HG02610 (cell line): ENCODE measurements around the gene PSMC5.
"Not testable (repeated sequence)": the region's sequence is repeated elsewhere in the genome, so short reads cannot be mapped to it uniquely, and the experiment has no call there.

Source experiments
- ATAC-seq: cut with Tn5 transposase; IDR thresholded peaks from one replicate; pipeline ENCODE4 v1.9.1; 2021; ENCODE audit warnings: mild to moderate bottlenecking, moderate library complexity; ENCODE audit not compliant: unreplicated experiment

The PSMC5 gene

GRCh38 chr17:63827002-63827800 lies at the start of gene PSMC5, which contains the start of gene FTSJ3:
TSS of gene PSMC5 (plus strand) at chr17:63827431. CDS start at chr17:63827491, 60 bp downstream.
TSS of gene FTSJ3 (minus strand) at chr17:63827663. CDS start at chr17:63826902, 761 bp downstream.
- peak; percentile 83 for ATAC-seq

GRCh38 chr17:63780507-63780906 lies 46.7 kb upstream of the PSMC5 start:
- no peak for ATAC-seq

- ATAC-seq, result no peak
Measured at GRCh38 chr17:63780928-63781327, 46.3 kb upstream of the PSMC5 start.

- no peak for ATAC-seq
Measured at GRCh38 chr17:63783522-63783921, 43.7 kb upstream of the PSMC5 start.

- ATAC-seq, result no peak
Measured at GRCh38 chr17:63785556-63785955, 41.7 kb upstream of the PSMC5 start.

GRCh38 chr17:63786117-63786516 lies 41.1 kb upstream of the PSMC5 start:
- ATAC-seq, result no peak

- no peak for ATAC-seq
Measured at GRCh38 chr17:63786971-63787711, 40.1 kb upstream of the PSMC5 start.

- no peak for ATAC-seq
Measured at GRCh38 chr17:63790057-63790456, 37.2 kb upstream of the PSMC5 start.

- no peak for ATAC-seq
Measured at GRCh38 chr17:63792055-63792729, 35.0 kb upstream of the PSMC5 start.

- not testable (repeated sequence) for ATAC-seq
Measured at GRCh38 chr17:63796375-63796774, 30.9 kb upstream of the PSMC5 start.

GRCh38 chr17:63798572-63799106 lies 28.6 kb upstream of the PSMC5 start:
- ATAC-seq, result no peak

GRCh38 chr17:63800783-63801182 lies 26.4 kb upstream of the PSMC5 start:
- no peak for ATAC-seq

- ATAC-seq, result no peak
Measured at GRCh38 chr17:63804328-63804727, 22.9 kb upstream of the PSMC5 start.

- ATAC-seq, result no peak
Measured at GRCh38 chr17:63805591-63805990, 21.6 kb upstream of the PSMC5 start.

- no peak for ATAC-seq
Measured at GRCh38 chr17:63809970-63810369, 17.3 kb upstream of the PSMC5 start.

GRCh38 chr17:63816123-63816522 lies 11.1 kb upstream of the PSMC5 start:
- ATAC-seq, result no peak

GRCh38 chr17:63816669-63817068 lies 10.6 kb upstream of the PSMC5 start:
- no peak for ATAC-seq

GRCh38 chr17:63817736-63818385 lies 9.4 kb upstream of the PSMC5 start:
- ATAC-seq, result no peak

GRCh38 chr17:63819131-63819530 lies 8.1 kb upstream of the PSMC5 start:
- no peak for ATAC-seq

GRCh38 chr17:63819585-63820537 lies 7.4 kb upstream of the PSMC5 start:
- ATAC-seq, result no peak
